ENCODE data around the gene TCF4. TPM values are rescaled to one million over a fixed set of nuclear protein-coding genes. Genes with fewer than 3 reads are reported as not detected.

TCF4 gene
- total RNA-seq, 4 donors from 2014 or later: 114 to 190 (median 132) TPM

DNA sequence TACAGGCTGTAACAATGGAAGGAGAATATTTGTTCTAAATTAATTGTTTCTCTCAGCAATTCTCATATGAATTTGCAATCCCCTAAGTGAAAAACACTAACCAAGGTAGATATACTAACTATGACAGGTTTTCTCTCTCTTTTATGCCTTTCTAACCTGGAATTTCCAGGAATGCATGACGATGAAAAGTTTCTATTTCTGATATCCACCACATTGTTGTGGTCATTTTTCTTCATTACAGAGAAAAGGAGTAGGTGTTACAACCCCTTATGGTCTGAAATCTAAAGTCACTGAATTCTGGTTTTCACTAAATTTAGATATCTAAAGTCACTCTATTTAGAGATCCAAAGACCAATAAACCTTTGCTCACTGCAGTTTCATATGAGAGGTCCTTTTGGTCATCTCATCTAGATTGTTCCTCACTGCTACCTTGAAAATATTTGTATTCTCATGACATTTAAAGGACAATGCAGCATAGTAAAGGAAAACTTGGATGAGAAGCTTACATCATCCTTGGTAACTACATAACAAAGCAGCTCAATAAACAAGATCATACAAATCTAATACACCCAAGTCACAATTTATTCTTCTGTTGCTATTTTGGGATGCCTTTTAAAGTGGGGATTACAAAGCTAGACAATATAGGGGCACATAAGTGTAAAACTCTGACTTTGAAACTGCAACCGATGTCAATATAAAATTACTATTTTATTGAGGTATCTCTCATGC is 85.8 kb downstream of the TCF4 start:
- Histone ChIP-seq H3K27me3 (no peaks in the 10 kb centered on the region), H3K9me3 (no peaks in the 10 kb centered on the region), H3K27ac (peak overlapping the region in 1 of 3 donors; percentile 21), H3K36me3 (no peaks in the 10 kb centered on the region), H3K4me1 (peaks cover 10 to 21% of the 10 kb centered on the region in 2 donors), H3K4me3 (replicated peaks in 1 of 3) (no peak overlapping the region)
- TF ChIP-seq, protein P1, sequence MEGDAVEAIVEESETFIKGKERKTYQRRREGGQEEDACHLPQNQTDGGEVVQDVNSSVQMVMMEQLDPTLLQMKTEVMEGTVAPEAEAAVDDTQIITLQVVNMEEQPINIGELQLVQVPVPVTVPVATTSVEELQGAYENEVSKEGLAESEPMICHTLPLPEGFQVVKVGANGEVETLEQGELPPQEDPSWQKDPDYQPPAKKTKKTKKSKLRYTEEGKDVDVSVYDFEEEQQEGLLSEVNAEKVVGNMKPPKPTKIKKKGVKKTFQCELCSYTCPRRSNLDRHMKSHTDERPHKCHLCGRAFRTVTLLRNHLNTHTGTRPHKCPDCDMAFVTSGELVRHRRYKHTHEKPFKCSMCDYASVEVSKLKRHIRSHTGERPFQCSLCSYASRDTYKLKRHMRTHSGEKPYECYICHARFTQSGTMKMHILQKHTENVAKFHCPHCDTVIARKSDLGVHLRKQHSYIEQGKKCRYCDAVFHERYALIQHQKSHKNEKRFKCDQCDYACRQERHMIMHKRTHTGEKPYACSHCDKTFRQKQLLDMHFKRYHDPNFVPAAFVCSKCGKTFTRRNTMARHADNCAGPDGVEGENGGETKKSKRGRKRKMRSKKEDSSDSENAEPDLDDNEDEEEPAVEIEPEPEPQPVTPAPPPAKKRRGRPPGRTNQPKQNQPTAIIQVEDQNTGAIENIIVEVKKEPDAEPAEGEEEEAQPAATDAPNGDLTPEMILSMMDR (IDR thresholded peaks at IDR 0.05): no peak
- TF ChIP-seq POLR2A (IDR thresholded peaks at IDR 0.05): no peak
- intact Hi-C loops (cut with DNase I): no loop called here
- no peak for DNase-seq
- WGBS, 2 donors: 75 to 87% methylated on average over 2 of the region's 2 CpGs

- WGBS, 2 donors: 68 to 81% methylated on average over 3 of the region's 3 CpGs
- H3K9me3 ChIP-seq: no peaks in the 10 kb centered on the region
- H3K27ac ChIP-seq: peak overlapping the region in 2 of 3 donors; percentile 14 to 21
- H3K4me3 ChIP-seq (replicated peaks in 1 of 3): no peak overlapping the region
- TF ChIP-seq POLR2A (IDR thresholded peaks at IDR 0.05): no peak
- TF ChIP-seq, protein P1 (IDR thresholded peaks at IDR 0.05): no peak
- H3K4me1 ChIP-seq: peaks cover 10 to 21% of the 10 kb centered on the region in 2 donors
- H3K36me3 ChIP-seq: no peaks in the 10 kb centered on the region
- DNase-seq: no peak
- intact Hi-C loops (cut with DNase I): no loop called here
- H3K27me3 ChIP-seq: no peaks in the 10 kb centered on the region
Observed at GRCh38 chr18:55501579-55501978, 86.4 kb downstream of the TCF4 start.

DNA sequence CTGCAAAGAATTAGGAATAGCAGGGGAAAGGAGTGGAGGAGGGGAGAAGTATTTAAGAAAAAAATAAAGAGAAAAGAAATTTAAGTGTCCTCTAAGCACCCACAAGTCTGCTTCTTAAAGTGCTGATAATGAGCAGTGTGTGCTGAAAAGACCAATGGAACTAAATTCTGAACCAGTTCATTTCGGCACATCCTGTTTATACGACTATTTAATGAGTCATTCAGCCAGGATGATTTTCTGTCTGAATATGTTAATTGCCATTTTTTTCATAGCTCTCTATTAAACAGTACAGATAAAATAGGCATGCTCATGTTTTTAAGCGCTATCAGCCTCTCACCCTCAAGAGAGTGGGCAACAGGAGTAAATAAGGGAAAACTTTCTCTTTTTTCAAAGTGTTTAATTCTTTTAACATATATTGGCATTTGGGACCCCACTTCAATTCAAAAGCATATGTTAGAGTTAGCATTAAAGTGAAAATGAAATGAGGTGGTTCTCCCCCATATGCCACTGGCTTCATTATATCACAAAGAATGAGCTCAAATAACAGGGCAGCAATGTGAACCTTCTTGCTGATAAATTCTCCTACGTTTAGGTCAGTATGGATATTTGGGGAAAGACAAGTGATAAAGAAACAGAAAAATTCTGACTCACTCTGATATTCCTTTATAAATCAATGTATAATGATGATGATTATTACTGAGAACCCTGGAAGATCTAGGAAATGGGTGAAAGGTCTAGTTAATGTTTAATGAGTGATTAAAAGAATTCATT is 87.5 kb downstream of the TCF4 start:
- WGBS, 2 donors: 66 to 75% methylated on average over 4 of the region's 4 CpGs
- Histone ChIP-seq H3K4me1 (peaks cover 10 to 16% of the 10 kb centered on the region in 2 donors), H3K27ac (peak overlapping the region in 2 of 3 donors; percentile 50 to 53), H3K36me3 (no peaks in the 10 kb centered on the region), H3K27me3 (no peaks in the 10 kb centered on the region), H3K9me3 (no peaks in the 10 kb centered on the region), H3K4me3 (replicated peaks in 1 of 3) (no peak overlapping the region)
- DNase-seq: no peak
- intact Hi-C loops (cut with DNase I): no loop called here
- TF ChIP-seq, protein P1 (IDR thresholded peaks at IDR 0.05): no peak
- no peak for TF ChIP-seq POLR2A (IDR thresholded peaks at IDR 0.05)

GRCh38 chr18:55499526-55499925 is 88.5 kb downstream of the TCF4 start:
- no peak overlapping the region for H3K4me3 ChIP-seq (replicated peaks in 1 of 3)
- TF ChIP-seq, protein P1 (IDR thresholded peaks at IDR 0.05): no peak
- no peak for TF ChIP-seq POLR2A (IDR thresholded peaks at IDR 0.05)
- H3K36me3 ChIP-seq: no peaks in the 10 kb centered on the region
- DNase-seq: no peak
- intact Hi-C loops (cut with DNase I): no loop called here
- H3K27ac ChIP-seq: peak overlapping the region in 2 of 3 donors; percentile 50 to 53
- 84 to 90% methylated on average over 3 of the region's 3 CpGs for WGBS, 2 donors
- peaks cover 10 to 20% of the 10 kb centered on the region in 2 donors for H3K4me1 ChIP-seq
- no peaks in the 10 kb centered on the region for H3K9me3 ChIP-seq
- no peaks in the 10 kb centered on the region for H3K27me3 ChIP-seq
